SU-DHL-6 (cell line): ENCODE results near the gene KCNH6.

Experiments
- CTCF ChIP-seq: fragments of 200-600 bp; sonication (generic); IDR thresholded peaks from one replicate; pipeline ENCODE4 v1.5.1; 2017; ENCODE audit warnings: antibody characterized with exemption, mild to moderate bottlenecking, low read length, moderate library complexity; ENCODE audit not compliant: insufficient read depth, poor library complexity, severe bottlenecking
- EZH2phosphoT487 ChIP-seq: fragments of 200-600 bp; sonication (generic), shearing (Covaris generic); conservative IDR thresholded peaks from 2 replicates; pipeline ENCODE4 v1.6.1; 2018; ENCODE audit warnings: mild to moderate bottlenecking, antibody characterized with exemption, low read length, moderate library complexity, mixed read lengths

GRCh38 chr17:63578027-63578768 lies 55.0 kb downstream of the KCNH6 start:
- TF ChIP-seq CTCF (no peak), EZH2phosphoT487 (no peak)
